HG03378 (cell line): Measurements from ENCODE around the gene MTUS2.
"Not testable (repeated sequence)": the region's sequence is repeated elsewhere in the genome, so short reads cannot be mapped to it uniquely, and the experiment has no call there.

Experiments used
- ATAC-seq: cut with Tn5 transposase; IDR thresholded peaks from one replicate; pipeline ENCODE4 v1.9.1; 2021; ENCODE audit warnings: mild to moderate bottlenecking, moderate library complexity; ENCODE audit not compliant: unreplicated experiment

Gene MTUS2

GRCh38 chr13:29382021-29382420 is 561.9 kb downstream of the MTUS2 start:
- no peak for ATAC-seq

DNA sequence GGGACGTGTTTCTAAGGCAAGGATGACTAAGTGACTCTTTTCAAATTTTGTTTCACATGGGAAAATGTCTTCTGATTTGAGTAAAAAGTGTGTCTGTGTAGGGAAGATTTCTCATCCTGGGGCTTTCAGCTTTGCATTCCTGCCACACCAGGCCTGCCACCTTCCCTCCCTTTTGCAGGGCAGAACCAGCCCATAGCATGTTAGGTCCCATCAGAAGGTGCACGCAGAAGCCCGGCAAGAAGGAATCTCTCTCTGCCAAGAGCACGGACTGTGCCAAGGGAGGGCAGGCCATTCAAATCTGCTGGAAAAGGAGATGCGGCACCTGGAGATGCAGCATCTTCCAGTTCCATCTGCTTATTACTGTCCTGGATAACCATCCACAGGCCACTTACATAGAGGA is 563.3 kb downstream of the MTUS2 start:
- ATAC-seq, result no peak

DNA sequence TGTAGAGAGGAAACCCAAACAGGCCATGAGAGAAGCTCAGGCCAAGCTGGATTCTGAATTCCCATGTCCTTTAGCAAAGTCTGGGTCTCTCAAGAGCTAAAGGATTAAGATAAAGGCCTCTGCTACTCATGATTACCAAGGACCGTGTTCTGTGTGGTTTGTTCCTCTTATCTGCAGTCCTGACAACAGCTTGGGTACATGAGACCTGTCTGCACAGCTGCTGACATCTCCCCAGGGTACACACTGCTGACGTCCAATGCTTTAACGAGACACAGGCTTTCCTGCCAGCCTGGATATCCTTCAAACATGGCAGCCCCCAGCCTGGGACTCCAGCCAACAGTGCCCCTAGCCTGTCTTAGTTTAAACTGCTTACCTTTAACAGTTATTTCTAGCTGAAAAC is 564.3 kb downstream of the MTUS2 start:
- no peak for ATAC-seq

DNA sequence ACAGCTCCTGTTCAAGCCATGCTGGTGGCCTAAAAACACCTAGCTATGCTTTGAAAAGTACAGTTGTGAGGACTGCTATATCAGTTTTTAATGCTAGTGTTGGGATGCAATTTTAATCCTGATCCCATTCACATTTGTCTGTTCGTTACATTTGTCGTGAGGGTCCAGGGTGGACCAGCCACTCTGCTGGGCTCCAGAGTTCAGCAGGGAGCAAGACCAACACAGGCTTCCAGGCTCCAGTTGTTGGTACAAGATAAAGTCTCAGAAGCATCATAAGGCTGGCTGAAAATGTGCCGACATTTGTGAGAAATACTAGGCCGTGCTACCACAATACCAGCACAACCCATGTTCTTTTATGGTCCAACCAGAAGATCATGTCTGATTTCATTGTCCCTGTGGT is 564.7 kb downstream of the MTUS2 start:
- ATAC-seq, result no peak

GRCh38 chr13:29386246-29386645 is 566.1 kb downstream of the MTUS2 start:
- ATAC-seq, result no peak

DNA sequence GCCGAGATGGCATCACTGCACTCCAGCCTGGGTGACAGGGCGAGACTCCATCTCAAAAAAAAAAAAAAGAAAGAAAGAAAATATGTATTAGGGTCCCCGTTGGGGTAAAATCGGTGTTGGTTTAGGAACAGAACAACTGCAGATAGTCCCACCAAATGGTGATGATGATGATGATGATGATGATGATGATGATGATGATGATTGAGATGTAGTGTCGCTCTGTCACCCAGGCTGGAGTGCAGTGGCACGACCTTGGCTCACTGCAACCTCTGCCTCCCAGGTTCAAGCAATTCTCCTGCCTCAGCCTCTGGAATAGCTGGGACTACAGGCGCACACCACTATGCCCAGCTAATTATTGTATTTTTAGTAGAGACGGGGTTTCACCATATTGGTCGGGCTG is 570.5 kb downstream of the MTUS2 start:
- not testable (repeated sequence) for ATAC-seq

DNA sequence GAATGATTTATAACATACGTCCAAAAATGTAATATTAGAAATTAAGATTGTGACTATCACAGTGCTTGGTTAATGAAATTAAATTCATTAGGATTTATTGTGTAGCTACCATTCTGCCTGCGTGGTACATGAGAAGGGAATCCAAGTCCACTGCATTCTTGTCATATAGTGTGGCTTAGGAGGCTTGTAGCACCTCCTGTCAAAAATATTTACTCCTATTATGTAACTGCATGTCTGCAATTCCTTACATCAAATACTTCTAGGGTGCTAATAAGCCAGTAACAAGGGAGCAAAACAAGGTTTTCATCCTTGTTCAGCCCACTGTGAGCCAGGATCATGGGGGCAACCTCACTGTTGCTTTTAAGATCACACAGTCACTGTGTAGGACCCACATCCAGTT is 576.3 kb downstream of the MTUS2 start:
- no peak for ATAC-seq

DNA sequence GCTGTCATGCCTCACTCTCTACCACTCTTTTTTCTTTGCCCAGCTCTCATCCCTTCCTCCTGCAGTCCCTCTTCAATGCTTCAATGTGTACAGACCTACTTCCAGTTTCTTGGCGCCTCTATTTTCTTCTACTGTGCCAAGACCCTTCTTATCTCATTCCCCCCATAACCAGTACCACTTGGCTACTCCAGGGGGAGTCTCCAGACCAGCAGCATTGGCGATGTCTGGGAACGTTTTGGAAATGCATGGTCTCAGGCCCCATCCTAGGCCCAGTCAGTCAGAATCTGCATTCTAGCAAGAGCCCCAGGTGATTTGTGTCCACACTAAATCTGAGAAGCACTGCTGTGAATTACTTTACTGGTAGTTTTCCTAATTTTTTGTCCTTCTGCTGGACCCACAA is 577.1 kb downstream of the MTUS2 start:
- ATAC-seq, result no peak

GRCh38 chr13:29402166-29402636 is 582.1 kb downstream of the MTUS2 start:
- no peak for ATAC-seq

DNA sequence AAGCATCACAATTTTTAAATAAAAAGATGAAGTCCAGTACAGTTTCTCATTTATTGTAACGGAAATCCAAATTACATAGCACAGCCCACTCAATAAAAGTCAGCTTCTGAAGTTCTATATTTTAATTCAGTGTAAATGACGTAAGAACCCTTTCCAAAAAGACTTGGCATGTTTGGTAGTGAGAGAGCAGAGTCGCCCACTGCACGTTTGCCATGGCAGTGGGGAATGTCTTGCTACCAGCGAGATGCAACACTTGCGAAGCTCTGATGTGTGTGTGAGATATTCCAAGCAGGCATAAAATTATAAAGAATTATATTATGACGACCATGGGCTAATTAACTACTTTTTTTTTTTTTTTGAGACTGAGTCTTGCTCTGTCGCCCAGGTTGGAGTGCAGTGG is 585.3 kb downstream of the MTUS2 start:
- ATAC-seq, result no peak

DNA sequence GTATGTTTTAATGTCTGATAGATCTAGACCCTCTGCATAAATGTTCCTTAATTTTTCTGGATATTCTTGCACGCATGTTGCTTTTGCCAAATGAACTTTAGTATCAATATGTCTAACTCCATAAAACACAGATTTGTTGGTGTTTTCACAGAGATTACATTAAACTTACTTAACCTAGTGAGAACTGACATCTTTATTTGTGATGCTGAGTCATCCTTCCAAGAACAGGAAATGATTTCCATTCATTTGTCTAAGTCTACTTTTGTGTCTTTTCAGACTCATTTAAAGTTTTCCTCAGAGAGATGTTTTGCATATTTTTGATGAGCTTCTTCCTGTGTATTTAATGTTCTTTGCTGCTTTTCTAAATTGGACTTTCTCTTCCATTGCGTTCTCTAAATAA is 591.3 kb downstream of the MTUS2 start:
- no peak for ATAC-seq

DNA sequence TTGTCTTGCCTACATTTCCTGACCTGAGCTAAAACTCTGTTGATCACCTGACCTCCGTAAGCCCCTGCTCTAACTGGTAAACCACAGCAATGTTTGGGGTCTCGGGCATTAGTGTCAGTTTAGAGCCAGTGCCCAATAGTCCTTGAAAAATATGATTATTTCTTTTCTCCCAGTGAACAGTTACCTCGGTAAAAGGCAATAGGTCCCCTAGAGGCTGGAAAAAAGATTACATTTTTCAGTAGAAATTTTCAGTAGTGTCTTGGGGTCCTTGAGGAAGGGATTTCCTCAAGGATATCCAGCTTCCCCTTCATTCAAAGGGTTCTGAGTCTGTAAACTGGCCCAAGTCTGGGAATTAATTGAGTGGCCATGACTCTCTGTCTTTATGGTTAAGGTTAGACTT is 597.9 kb downstream of the MTUS2 start:
- no peak for ATAC-seq

DNA sequence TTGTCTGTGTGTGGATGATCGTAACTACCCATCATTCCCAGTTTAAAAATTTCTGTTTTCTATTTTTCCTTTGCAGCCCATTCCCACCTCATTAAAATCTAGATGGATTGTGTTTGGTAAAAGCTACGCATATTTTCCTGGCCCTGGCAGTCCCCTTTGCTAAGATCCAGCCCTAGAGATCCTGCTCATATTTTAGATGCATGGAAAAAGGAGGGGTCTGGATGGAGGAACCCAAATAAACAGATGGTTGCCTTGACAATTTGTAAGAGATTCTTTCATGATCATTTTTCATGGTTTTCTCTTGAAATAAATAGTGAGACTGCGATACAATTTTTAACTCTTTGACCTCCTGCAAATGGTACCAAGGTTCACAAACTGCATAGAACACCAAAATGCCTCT is 601.0 kb downstream of the MTUS2 start:
- no peak for ATAC-seq

DNA sequence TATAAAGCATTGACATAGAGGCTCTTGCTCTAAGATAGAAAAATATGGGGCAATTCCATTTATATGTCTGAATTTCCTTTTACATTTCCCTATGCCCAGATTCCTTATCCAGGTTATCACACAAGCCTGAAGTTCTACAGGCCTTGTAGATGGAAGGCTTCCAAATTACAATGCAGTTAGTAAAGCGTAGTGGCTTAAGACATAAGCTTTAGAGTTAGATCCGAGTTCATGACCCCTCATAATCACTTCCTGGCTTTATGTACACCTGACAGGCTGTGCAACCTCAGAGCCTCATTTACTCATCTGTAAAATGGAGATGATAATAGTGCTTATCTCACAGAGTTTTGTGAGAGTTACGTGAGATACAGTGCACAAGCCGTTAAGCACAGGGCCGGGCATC is 601.9 kb downstream of the MTUS2 start:
- ATAC-seq, result no peak

DNA sequence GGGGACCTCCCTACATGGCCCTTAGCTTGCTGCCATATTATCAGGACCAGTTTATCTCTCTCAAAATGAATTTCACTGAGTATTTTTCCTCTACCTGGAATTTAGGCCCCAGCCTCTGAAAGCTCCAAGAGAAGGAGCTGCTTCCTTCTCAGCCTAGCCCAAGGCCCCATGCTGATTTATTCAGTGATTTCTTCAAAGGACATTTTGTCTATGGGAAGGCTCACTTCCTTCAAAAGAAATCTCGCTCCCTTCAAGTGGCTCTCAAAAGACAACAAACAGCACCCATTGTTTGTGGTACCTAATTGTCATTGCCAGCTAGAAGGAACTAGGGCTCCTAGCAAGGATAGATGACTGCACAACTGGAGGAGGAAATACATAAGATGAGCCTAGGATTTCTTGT is 602.9 kb downstream of the MTUS2 start:
- no peak for ATAC-seq

- ATAC-seq, result no peak
Measured at GRCh38 chr13:29427937-29428309, 607.8 kb downstream of the MTUS2 start.

DNA sequence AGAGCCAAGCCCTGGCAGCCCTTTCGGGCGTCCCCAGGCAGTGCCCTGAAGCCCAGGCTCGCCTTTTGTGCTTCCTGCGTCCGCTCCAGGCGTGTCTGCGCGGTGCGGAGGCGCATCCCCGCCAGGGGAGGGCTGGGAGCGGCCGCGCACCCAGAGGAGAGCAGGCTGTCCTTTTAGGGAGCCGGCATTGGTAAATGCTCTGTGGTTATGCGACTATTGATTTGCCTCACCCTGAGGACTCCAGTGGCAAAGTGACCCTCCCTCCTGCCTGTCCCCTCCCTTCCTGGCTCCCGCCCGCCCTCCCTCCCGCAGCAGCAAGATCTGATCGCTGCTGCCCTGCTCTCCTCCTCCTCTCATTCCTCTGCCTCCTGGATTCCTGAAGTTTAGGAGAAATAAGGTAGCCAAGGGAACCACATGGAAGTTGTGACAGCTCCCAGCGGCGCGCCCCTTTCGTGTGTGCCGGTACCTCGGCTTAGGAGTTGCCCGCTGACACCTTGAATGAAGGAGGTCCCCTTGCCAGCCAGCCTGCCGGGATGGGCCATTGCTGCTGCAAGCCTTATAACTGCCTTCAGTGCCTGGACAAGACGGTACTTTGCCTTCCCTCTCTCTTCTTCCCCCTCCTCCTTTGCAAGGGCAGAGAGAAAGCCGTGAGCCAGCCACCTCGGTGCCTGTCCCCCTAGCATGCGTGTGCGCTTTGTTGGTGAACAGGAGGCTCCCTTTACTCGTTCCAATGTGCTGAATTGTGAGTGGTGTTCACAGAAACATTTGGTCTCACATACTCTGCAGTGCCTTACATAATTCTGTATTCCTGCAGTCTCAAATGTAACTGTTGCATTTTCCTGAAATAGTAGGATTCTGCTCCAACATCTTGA is 608.4 kb downstream of the MTUS2 start:
- no peak for ATAC-seq

DNA sequence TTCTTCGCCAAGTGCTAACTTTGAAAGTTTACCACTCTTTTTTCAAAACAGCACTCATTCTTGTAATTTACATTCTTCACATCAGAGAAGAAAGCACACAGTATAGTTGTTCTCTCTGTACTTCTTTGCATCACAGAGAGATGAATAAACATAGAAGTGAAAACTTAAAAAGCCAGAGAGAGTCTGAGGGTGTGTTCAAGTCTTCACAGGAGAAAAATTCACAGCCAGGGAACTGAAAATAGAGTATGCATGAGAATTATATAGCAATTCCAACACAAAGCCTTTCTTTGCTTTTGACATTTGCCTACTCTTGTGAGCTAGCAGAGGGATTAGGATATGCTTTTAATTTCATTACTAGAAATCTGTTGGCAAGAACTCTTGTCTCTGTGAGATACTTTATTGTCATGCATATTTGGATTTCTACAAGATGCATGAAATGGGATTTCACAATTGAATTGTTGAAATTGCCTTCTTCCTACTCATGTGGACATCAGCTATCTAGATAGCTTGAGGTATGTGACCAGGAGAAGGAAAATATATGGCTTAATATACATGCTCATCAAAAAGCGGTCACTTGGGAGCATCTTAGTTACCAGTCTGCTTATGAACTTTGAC is 609.3 kb downstream of the MTUS2 start:
- ATAC-seq, result no peak

- no peak for ATAC-seq
Measured at GRCh38 chr13:29434217-29434945, 614.2 kb downstream of the MTUS2 start.

DNA sequence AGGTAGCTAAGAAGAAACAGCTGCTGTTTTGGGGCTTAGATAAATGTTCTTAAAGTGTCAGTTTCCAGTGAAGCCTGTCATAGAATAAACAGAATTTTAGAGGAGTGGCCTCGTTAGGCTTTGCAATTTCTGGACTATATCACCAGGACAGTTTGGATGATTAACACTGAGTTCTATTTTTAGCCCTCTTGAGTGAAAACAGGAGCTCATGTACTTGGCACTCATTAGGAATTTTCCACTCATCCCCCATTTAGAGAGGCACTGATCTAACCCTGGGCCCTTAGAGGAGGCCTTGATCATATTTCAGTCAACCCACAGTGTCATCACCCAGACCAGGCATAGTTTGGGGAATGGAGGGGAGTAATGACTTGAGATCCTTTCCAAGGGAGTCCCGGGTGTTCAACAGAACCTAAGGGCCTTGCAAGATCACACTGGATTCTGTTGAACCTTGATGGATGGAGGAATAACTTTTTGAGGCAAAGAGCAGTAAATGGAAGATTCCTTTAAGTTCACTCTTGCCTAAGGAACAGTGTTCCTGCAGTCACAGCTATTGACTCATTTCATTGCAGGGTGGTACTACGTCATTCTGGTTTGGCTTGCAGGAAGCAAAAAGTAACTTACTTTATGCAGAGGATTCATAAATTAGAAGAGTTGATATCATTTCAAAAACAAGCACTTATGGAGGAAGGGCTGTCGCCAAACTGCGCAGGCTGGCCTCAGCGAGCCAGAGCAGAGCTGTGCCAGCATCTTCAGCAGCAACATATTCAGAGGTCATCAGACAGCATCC is 615.2 kb downstream of the MTUS2 start:
- no peak for ATAC-seq

DNA sequence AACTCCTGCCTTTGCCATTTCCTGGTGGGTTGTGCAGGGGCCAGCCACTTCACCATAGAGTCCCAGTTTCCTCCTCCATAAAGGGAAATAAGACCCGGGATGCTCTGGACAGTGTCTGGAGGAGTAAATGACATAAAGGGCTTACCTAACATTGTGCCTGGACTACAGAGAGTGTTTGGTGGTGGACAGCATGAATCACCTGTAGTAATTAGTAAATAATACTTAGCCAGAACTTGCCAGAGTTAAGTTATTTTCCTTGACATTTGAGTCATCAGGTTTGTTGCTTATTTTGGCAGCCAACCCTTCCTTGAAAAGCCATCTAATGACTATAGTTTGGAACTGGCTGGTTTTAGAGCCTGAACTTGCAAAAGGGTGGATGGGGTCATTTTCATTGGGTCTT is 616.2 kb downstream of the MTUS2 start:
- no peak for ATAC-seq
